HTERT RPE-1 (cell line): ENCODE measurements around the gene NDUFAF8.

Source experiments
- in situ Hi-C: fragments of 300-500 bp; cut with MboI; formaldehyde crosslinking; loops from 4 replicates; pipeline ENCODE4 v1.14.3; 2020; ENCODE audit warnings: low sequenced_read_pairs

The NDUFAF8 gene

GRCh38 chr17:81250286-81251093, 11.4 kb downstream of the NDUFAF8 start:
- in situ Hi-C loops = no loop called here

- in situ Hi-C loops = no loop called here
These were observed 12.1 kb downstream of the NDUFAF8 start for GRCh38 chr17:81251094-81251708.

- in situ Hi-C loops = no loop called here
These were observed 12.7 kb downstream of the NDUFAF8 start for GRCh38 chr17:81251709-81252301.

- in situ Hi-C loops = no loop called here
These were observed 13.3 kb downstream of the NDUFAF8 start for GRCh38 chr17:81252326-81252986.

GRCh38 chr17:81252987-81253329, 13.8 kb downstream of the NDUFAF8 start:
- in situ Hi-C loops = no loop called here

GRCh38 chr17:81253358-81254131, 14.4 kb downstream of the NDUFAF8 start:
- in situ Hi-C loops = no loop called here

GRCh38 chr17:81254955-81255717, 16.0 kb downstream of the NDUFAF8 start:
- in situ Hi-C loops = no loop called here

- in situ Hi-C loops = no loop called here
These were observed 17.5 kb downstream of the NDUFAF8 start for GRCh38 chr17:81256616-81257015.

- in situ Hi-C loops = no loop called here
These were observed 18.4 kb downstream of the NDUFAF8 start for GRCh38 chr17:81257533-81257932.

- in situ Hi-C loops = no loop called here
These were observed 19.2 kb downstream of the NDUFAF8 start for GRCh38 chr17:81258292-81258691.

GRCh38 chr17:81259058-81259605, 20.0 kb downstream of the NDUFAF8 start:
- in situ Hi-C loops = no loop called here

- in situ Hi-C loops = no loop called here
These were observed 21.1 kb downstream of the NDUFAF8 start for GRCh38 chr17:81260171-81260570.

- in situ Hi-C loops = no loop called here
These were observed 21.5 kb downstream of the NDUFAF8 start for GRCh38 chr17:81260641-81261040.

- in situ Hi-C loops = no loop called here
These were observed 22.0 kb downstream of the NDUFAF8 start for GRCh38 chr17:81261096-81261495.

GRCh38 chr17:81261582-81262336, 22.6 kb downstream of the NDUFAF8 start:
- in situ Hi-C loops = no loop called here

GRCh38 chr17:81263371-81264181, 24.5 kb downstream of the NDUFAF8 start:
- in situ Hi-C loops = no loop called here

- in situ Hi-C loops = no loop called here
These were observed 25.5 kb downstream of the NDUFAF8 start for GRCh38 chr17:81264640-81265039.

- in situ Hi-C loops = no loop called here
These were observed 26.5 kb downstream of the NDUFAF8 start for GRCh38 chr17:81265576-81265975.
